ENCODE results near the gene FBXO21. TPM values are rescaled to one million over a fixed set of nuclear protein-coding genes. Genes with fewer than 3 reads are reported as not detected.

FBXO21 gene
- total RNA-seq, 4 donors from 2014 or later, result 38.4 to 54.4 (median 48.6) TPM

GRCh38 chr12:117161460-117162166 lies 28.7 kb downstream of the FBXO21 start:
- Histone ChIP-seq H3K27ac (no peak overlapping the region), H3K4me3 (no peak overlapping the region), H3K27me3 (no peaks in the 10 kb centered on the region), H3K9me3 (no peaks in the 10 kb centered on the region), H3K4me1 (peaks cover 0 to 6% (median 0%) of the 10 kb centered on the region in 3 donors), H3K36me3 (peaks cover 16 to 100% (median 46%) of the 10 kb centered on the region in 3 donors)
- TF ChIP-seq CTCF (IDR thresholded peaks at IDR 0.05) (no peak), POLR2A (IDR thresholded peaks at IDR 0.05) (no peak)
- no peak for DNase-seq
- WGBS, 2 donors, result 78 to 82% methylated on average over 9 of the region's 10 CpGs
- intact Hi-C loops (cut with DNase I), result no loop called here

- TF ChIP-seq POLR2A (IDR thresholded peaks at IDR 0.05), result no peak
- TF ChIP-seq CTCF (IDR thresholded peaks at IDR 0.05), result no peak
- no peak overlapping the region for H3K4me3 ChIP-seq
- peaks cover 23 to 100% (median 40%) of the 10 kb centered on the region in 3 donors for H3K36me3 ChIP-seq
- no peak overlapping the region for H3K27ac ChIP-seq
- H3K9me3 ChIP-seq, result no peaks in the 10 kb centered on the region
- WGBS, 2 donors, result 84 to 92% methylated on average over 7 to 9 of the region's 9 CpGs
- intact Hi-C loops (cut with DNase I), result no loop called here
- DNase-seq, result no peak
- no peaks in the 10 kb centered on the region for H3K4me1 ChIP-seq
- no peaks in the 10 kb centered on the region for H3K27me3 ChIP-seq
Measured at GRCh38 chr12:117159674-117160073, 30.6 kb downstream of the FBXO21 start.

- Histone ChIP-seq H3K36me3 (peaks cover 23 to 100% (median 40%) of the 10 kb centered on the region in 3 donors), H3K27me3 (no peaks in the 10 kb centered on the region), H3K9me3 (no peaks in the 10 kb centered on the region), H3K4me1 (no peaks in the 10 kb centered on the region), H3K27ac (no peak overlapping the region), H3K4me3 (no peak overlapping the region)
- no peak for TF ChIP-seq CTCF (IDR thresholded peaks at IDR 0.05)
- intact Hi-C loops (cut with DNase I), result no loop called here
- DNase-seq, result no peak
- 52 to 84% methylated on average over 7 of the region's 7 CpGs for WGBS, 2 donors
Measured at GRCh38 chr12:117158911-117159553, 31.2 kb downstream of the FBXO21 start.

DNA sequence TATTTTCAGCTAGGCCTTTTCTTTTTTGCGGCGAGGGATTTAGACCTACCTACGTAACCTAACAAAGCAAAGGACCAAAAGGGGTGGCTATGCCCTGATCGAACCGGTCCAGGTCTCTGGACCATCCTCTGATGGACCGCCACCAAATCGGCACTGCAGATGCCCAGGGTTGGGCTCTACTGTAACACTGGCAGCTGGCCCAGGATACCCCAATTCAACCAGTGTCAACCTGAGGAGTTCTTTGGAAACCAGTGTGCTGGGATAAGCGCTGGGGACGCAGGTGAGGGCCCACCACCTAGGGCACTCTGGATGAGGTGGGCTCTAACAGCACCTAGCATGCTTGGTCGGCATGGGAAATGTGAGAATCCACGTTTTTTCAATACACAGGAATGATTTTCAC lies 32.2 kb downstream of the FBXO21 start:
- Histone ChIP-seq H3K4me1 (no peaks in the 10 kb centered on the region), H3K27me3 (no peaks in the 10 kb centered on the region), H3K27ac (no peak overlapping the region), H3K4me3 (no peak overlapping the region), H3K36me3 (peaks cover 28 to 100% (median 37%) of the 10 kb centered on the region in 3 donors), H3K9me3 (no peaks in the 10 kb centered on the region)
- intact Hi-C loops (cut with DNase I), result no loop called here
- TF ChIP-seq POLR2A (IDR thresholded peaks at IDR 0.05) (no peak), CTCF (IDR thresholded peaks at IDR 0.05) (no peak)
- DNase-seq, result no peak
- WGBS, 2 donors, result 94 to 95% methylated on average over 7 to 10 of the region's 11 CpGs

GRCh38 chr12:117155278-117156060 lies 34.8 kb downstream of the FBXO21 start:
- Histone ChIP-seq H3K9me3 (no peaks in the 10 kb centered on the region), H3K27me3 (no peaks in the 10 kb centered on the region), H3K36me3 (peaks cover 13 to 100% (median 20%) of the 10 kb centered on the region in 3 donors), H3K27ac (no peak overlapping the region), H3K4me3 (no peak overlapping the region), H3K4me1 (no peaks in the 10 kb centered on the region)
- no peak for TF ChIP-seq POLR2A (IDR thresholded peaks at IDR 0.05)
- TF ChIP-seq CTCF (IDR thresholded peaks at IDR 0.05), result peak; percentile 57 to 84 (median 66)
- WGBS, 2 donors, result 94 to 95% methylated on average over 13 to 24 of the region's 47 CpGs
- intact Hi-C loops (cut with DNase I), result no loop called here
- DNase-seq, result no peak
